Measurements from ENCODE around the gene DCDC2. TPM values are rescaled to one million over a fixed set of nuclear protein-coding genes. Genes with fewer than 3 reads are reported as not detected.
A peak's percentile ranks its signal among the peaks of the same experiment; 100 is the strongest.

The DCDC2 gene
- total RNA-seq, 1 experiment from 2014 or later, result 191 TPM

DNA sequence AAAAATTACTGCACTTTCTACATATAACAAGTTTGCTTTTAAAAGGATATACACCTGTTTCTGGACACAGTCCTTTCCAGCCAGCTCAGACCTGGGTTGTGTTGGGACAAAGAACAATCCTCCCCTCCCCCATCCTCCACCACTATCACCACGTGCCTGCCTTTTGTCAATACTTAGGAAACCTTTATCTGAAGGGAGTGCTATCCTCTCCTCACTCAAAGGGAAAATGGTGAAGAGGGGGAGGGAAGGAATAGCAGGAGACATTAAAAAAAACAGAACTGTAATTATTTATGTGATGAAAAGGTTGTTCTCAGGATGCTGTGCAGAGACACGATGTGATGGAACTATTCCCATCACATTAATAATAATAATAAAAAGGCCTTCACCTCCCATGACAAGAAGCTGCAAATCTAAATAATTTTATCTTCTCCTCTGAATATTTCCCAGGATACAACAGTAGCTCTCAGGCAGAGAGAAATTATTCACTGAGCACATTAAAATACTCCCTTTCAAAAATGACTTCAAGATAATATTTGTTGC, 126.4 kb downstream of the DCDC2 start:
- intact Hi-C loops (cut with micrococcal nuclease; ENCODE audit: unreplicated experiment), result no loop called here
- H3K4me3 Mint-ChIP-seq (ENCODE audit: unreplicated experiment), result no peak overlapping the region
- no peaks in the 10 kb centered on the region for H3K27me3 Mint-ChIP-seq (ENCODE audit: insufficient read depth, unreplicated experiment)
- POLR2A ChIA-PET, result no interaction called here
- no peak for TF ChIP-seq CTCF (IDR thresholded peaks at IDR 0.05; ENCODE audit: insufficient read depth in 1 of 2, low read depth in 1 of 2, low read length in 1 of 2, severe bottlenecking in 1 of 2, unreplicated experiment in 1 of 2)
- Histone ChIP-seq H3K27me3 (replicated peaks; ENCODE audit: control insufficient read depth, insufficient read depth, low read length) (no peaks in the 10 kb centered on the region), H3K4me3 (ENCODE audit: low read depth, low read length) (no peak overlapping the region), H3K36me3 (ENCODE audit: control insufficient read depth, insufficient read depth, low read length) (no peaks in the 10 kb centered on the region), H3K4me1 (no peaks in the 10 kb centered on the region), H3K9me3 (no peaks in the 10 kb centered on the region)
- peaks cover 13% of the 10 kb centered on the region for H3K4me1 Mint-ChIP-seq (ENCODE audit: low read depth, unreplicated experiment)
- peak overlapping the region; percentile 42 for H3K27ac Mint-ChIP-seq (ENCODE audit: unreplicated experiment)
- CTCF ChIA-PET, result no interaction called here
- DNase-seq, result no peak
- no TSS peak for BruUV-seq (replicated peaks)
- peaks cover 94% of the 10 kb centered on the region for H3K36me3 Mint-ChIP-seq (ENCODE audit: insufficient read depth, unreplicated experiment)
- peaks cover 9% of the 10 kb centered on the region for H3K9me3 Mint-ChIP-seq (ENCODE audit: unreplicated experiment)

DNA sequence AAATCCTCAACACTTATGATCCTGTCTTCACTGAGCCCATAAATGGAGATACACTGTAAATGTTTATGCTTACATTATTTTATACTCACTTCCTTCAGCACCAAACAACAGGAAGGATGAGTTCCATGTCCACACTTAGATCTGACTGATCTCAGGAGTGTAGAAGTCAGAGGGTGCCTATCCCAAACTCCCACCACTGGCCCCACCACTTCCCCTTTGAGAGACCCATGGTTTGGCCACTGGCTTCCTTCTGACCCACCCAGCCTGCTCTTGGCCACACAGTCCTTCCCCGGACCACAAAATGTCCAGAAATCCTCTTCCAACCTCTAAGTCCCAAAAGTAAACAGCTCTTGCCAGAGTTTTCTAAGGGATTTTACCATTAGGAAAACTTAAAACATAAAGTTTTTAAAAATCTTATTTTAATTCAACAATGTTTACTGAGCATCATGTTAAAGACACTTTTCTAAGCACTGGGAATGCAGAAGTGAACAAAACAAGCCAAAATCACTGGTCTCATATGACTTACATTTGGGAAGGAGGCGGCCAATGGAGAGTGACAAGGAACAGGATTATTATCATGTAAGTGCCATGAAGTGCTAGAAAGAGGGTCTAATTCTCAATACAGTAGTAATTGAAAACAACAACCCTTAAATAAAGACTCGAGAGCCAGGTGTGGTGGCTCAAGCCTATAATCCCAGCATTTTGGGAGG, 128.0 kb downstream of the DCDC2 start:
- POLR2A ChIA-PET, result no interaction called here
- H3K4me1 ChIP-seq, result no peaks in the 10 kb centered on the region
- no peak overlapping the region for H3K4me3 Mint-ChIP-seq (ENCODE audit: unreplicated experiment)

GRCh38 chr6:24228681-24229255, 129.1 kb downstream of the DCDC2 start:
- no peak for DNase-seq
- H3K4me3 ChIP-seq (ENCODE audit: low read depth, low read length), result no peak overlapping the region
- intact Hi-C loops (cut with micrococcal nuclease; ENCODE audit: unreplicated experiment), result no loop called here
- BruUV-seq (replicated peaks), result no TSS peak
- TF ChIP-seq CTCF (IDR thresholded peaks at IDR 0.05; ENCODE audit: insufficient read depth in 1 of 2, low read depth in 1 of 2, low read length in 1 of 2, severe bottlenecking in 1 of 2, unreplicated experiment in 1 of 2), result no peak
- H3K4me1 ChIP-seq, result peaks cover under 1% of the 10 kb centered on the region; the same call in 1 of the 2 replicates
- Mint-ChIP-seq H3K9me3 (ENCODE audit: unreplicated experiment) (no peaks in the 10 kb centered on the region), H3K27ac (ENCODE audit: unreplicated experiment) (no peak overlapping the region), H3K27me3 (ENCODE audit: insufficient read depth, unreplicated experiment) (no peaks in the 10 kb centered on the region), H3K4me3 (ENCODE audit: unreplicated experiment) (no peak overlapping the region), H3K36me3 (ENCODE audit: insufficient read depth, unreplicated experiment) (peaks cover 92% of the 10 kb centered on the region), H3K4me1 (ENCODE audit: low read depth, unreplicated experiment) (peaks cover 13% of the 10 kb centered on the region)
- no peaks in the 10 kb centered on the region for H3K9me3 ChIP-seq
- H3K27me3 ChIP-seq (replicated peaks; ENCODE audit: control insufficient read depth, insufficient read depth, low read length), result no peaks in the 10 kb centered on the region
- H3K36me3 ChIP-seq (ENCODE audit: control insufficient read depth, insufficient read depth, low read length), result no peaks in the 10 kb centered on the region
- CTCF ChIA-PET, result no interaction called here
- POLR2A ChIA-PET, result no interaction called here

More for the DNA sequence above, 128.0 kb downstream of the DCDC2 start:
- no peak for DNase-seq
- no peaks in the 10 kb centered on the region for H3K27me3 Mint-ChIP-seq (ENCODE audit: insufficient read depth, unreplicated experiment)
- no peak overlapping the region for H3K4me3 ChIP-seq (ENCODE audit: low read depth, low read length)
- peaks cover 92% of the 10 kb centered on the region for H3K36me3 Mint-ChIP-seq (ENCODE audit: insufficient read depth, unreplicated experiment)
- peaks cover 13% of the 10 kb centered on the region for H3K4me1 Mint-ChIP-seq (ENCODE audit: low read depth, unreplicated experiment)
- no peak for TF ChIP-seq CTCF (IDR thresholded peaks at IDR 0.05; ENCODE audit: insufficient read depth in 1 of 2, low read depth in 1 of 2, low read length in 1 of 2, severe bottlenecking in 1 of 2, unreplicated experiment in 1 of 2)
- no peaks in the 10 kb centered on the region for H3K27me3 ChIP-seq (replicated peaks; ENCODE audit: control insufficient read depth, insufficient read depth, low read length)
- no peaks in the 10 kb centered on the region for H3K9me3 ChIP-seq
- H3K36me3 ChIP-seq (ENCODE audit: control insufficient read depth, insufficient read depth, low read length), result no peaks in the 10 kb centered on the region
- no TSS peak for BruUV-seq (replicated peaks)
- H3K9me3 Mint-ChIP-seq (ENCODE audit: unreplicated experiment), result peaks cover 9% of the 10 kb centered on the region
- H3K27ac Mint-ChIP-seq (ENCODE audit: unreplicated experiment), result peak overlapping the region; percentile 42
- CTCF ChIA-PET, result no interaction called here
- intact Hi-C loops (cut with micrococcal nuclease; ENCODE audit: unreplicated experiment), result no loop called here

All from Caco-2 (cell line).